Medulla oblongata (tissue), 1 donor: ENCODE measurements around the gene COPG1.

ENCODE experiments used
- DNase-seq: peaks from one replicate; pipeline ENCODE4 v3.0.0-alpha.2; 2015; ENCODE audit errors: extremely low spot score

Gene COPG1

DNA sequence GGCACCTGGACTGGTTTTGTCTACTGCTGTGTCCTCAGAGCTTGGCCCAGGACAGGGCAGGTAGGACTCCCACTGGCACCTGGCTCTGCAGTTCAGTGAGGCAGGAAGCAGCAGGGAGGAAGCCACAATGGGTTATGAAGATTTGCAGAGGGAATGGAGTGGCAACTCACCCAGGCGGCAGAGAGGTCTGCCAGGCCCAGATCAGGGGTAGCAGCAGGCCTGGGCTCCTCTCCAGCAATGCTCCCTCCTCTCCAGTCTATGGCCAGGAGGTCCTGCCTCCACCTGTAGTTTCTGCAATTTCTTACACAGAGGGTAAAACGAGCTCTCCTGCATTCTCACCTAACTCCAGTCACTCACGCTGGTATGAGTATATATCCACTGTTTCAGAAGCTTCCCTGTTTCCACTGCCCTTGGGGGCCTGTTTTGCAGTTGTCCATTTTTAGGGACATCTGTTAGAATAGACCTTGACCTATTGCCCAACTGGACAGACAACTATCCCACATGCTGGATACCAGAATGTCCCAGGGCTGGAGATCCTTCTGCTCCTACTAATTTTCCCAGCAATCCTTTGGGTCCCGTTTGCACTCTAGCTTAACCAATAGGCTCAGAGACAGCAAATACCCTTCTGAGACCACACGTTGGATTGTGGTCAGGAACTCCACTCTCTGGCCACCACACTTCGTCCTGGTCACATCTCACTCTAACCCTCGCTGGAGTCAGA is 64.4 kb downstream of the COPG1 start:
- DNase-seq: peak; percentile 18

DNA sequence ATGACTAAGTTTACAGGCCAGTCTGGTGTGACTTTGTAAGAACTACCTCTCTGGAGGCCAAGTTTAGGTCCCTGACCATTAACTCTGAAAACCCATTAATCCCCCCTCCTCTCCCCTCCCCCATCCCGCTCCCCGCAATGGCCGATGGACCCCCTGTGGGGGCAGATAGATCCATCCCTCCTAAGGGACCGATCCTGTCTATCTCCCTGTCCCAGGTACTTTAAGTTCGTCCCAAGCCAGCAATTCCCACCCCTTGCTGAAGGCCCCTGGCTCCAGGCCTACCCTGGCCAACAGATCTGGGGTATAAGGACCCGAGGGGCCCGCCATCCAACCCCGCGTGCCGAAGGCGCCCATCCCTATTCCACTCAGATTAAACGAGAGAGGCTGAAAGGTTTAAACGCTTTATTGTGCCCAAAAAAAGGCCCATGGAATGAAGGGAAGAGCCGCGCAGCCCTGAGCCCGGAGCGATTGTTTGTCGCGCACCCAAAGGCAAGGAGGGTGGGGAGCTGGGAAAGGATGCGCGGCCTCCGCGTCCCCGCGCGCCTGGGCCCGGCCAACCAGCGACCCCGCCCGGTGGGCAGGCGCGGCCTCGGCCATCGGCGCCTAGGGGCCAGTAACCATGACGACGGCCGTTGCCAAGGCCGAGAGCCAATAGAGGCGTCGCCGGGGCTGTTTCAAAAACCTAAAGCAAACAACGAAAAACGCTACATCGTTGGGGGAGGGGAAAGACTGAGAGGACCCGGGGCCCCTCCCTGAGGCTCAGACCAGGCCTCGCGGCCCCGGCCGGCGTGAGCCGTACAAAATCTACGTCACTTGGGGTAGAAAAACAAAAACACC is 65.2 kb downstream of the COPG1 start:
- DNase-seq: peak; percentile 89

DNA sequence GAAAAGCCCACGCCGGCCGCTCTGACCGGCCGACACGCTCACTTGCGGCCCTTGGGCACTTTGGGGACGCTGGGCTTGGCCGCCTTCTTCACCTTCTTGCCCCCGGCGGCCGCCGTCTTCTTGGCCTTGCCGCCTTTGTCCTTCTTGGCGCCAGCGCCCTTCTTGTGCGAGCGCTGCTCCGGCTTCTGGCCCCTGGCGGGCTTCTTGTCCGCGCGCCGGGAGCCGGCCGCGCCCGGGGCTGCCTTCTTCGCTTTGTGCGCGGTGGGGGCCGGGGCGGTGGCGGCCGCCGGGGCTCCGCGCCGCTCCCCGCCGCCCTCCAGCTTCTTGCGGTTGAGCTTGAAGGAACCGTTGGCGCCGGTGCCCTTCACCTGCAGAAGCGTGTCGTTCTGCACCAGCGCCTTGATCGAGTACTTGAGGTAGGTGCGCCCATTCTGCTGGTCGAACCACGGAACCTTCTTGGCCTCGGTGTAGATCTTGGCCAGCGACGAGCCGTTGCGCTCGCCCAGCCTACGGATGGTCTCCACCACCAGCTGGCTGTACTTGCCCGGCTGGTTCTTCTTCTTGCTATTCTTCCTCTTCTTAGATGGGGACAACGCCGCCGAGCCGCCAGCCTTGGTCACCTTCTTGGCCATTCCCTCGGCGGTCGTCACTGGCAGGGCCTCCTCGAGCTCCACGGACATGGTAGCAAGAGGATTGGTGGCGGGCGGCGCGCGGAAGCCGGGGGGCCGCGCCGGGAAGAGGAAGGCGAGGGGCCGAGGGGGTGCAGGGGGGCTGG is 66.0 kb downstream of the COPG1 start:
- no peak for DNase-seq

GRCh38 chr3:129315998-129316247 is 66.5 kb downstream of the COPG1 start:
- no peak for DNase-seq

DNA sequence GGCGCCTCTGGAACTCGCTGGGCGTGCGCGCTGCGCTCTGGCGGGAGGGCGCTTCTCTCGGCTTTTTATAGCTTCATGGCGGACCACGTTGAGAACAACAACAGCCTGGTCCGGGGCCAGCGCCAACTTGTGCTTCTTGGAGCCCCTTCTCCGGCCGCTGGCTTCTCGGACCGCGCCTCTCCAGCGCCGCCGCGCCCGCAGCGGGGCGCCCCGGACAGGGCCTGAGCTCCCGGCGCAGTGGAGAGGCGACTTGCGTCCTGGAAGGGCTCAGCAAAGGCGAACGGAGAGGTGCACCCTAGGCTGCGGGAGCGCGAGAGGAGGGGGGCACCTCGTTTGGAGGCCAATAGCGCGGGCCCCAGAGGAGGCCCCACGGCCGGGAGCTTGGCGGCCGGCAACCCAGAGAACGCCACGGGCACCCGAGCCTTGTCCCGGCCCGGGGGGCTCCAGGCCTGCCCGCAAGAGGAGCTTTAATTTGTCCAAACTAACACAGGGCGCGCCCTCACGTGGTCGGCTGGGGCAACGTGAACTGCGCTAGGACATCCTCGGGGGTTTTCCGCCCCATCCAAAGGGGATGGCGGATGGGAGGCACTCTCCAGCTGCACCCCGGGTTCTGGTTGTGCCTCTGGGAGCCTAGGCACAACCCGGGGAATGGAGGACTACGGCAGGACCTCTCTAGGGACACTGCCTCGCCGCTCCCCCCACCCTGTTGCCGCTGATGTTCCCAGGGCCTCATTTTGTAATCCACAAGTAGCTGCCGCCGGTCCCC is 67.0 kb downstream of the COPG1 start:
- peak; percentile 87 for DNase-seq

DNA sequence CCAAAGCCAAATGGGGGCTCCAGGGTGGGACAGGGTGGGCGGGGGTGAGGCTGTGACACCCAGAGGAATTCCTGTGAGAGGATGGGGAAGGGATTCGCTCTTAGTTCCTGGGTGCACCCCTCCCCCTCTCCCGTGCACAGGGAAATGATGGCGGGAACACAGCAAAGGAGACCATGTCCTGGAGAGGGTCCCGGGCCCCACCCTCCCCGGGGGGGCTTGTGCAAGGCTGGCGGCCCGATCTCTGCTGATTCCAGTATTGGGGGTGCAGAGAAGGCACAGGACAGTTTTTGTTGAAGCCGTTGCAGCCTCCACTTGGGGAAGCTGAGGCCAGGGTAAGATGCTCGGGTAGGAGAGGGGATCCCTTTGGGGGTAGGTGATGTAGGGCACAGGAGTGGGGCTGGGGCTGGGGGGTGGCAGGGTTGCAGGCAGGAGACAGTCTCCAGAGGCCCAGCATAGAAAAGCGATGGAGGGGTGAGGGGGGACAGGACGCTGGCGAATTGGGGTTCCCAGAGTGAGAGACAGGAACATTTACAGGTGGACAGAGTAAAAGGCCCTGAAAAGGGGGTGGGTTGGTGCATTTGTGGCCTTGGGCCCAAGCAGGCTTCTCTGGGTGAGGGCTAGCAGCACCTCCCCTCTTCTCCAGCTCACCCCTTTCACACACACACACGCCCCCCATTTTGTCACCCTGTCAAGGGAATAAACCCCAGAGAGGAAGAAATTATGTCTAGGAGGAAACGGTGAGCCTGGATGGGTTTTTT is 67.8 kb downstream of the COPG1 start:
- no peak for DNase-seq

- no peak for DNase-seq
These were observed 68.4 kb downstream of the COPG1 start for GRCh38 chr3:129317848-129318247.

DNA sequence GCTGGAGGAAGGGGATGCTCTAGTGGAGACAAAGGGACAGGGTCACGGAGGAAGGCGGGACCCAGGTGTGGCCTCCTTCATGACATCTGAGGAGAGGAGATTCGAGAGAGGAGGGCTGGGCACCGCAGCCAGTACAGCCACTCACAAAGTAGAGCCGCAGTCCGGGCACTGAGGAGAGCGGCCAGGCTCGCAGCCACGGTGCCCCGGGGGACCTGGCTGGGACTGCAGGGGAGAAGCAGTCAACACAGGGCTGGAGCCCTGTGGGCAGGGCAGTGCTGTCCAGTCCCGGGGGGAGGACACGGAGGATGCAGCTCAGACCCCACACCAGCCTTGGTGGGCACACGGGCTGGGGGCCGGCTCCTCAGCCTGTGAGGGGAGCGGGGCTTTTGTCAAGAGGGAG is 69.5 kb downstream of the COPG1 start:
- DNase-seq: no peak

GRCh38 chr3:129320261-129320660 is 70.9 kb downstream of the COPG1 start:
- no peak for DNase-seq

DNA sequence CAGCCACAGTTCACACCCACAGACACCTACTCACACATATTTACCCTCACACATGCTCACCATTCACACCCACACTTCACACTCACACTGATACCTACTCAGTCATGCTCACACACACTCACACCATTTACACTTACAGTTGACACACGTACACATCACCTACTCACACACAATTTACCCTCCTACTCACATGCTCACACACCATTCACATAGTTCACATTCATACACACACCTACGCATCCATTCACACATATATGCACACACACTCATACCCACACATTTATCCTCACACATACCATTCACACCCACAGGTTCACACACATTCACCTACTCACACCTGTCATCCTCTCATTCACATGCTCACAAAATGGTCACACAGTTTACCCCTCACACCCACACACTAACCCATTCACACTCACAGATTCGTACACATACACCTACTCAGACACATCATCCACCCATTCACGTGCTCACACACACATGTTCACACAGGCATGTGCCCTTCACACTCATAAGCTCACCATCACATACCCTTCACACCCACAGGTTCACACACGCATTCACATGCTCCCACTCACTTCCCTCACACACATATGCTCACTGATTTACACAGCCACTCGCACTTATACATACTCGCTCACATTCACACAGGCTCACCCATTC is 71.5 kb downstream of the COPG1 start:
- DNase-seq: no peak

DNA sequence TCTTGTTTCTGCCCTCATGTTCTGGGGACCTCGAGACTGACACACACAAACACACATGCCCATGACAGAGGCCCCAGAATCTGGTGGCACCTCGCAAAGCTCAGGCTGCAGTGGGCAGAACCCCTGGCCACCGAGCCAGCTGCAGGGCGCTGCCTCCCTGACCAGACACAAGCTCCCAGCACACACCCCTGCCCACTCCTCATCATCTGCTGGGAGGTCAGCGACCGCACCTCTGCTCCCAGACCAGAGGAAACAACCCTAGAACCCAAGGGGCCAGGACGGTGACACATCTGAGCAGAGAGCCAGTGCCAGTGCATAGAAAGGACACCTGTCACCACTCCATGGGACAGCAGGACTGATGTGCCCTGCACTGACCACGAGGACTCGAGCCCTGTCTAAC is 72.5 kb downstream of the COPG1 start:
- DNase-seq: no peak

- no peak for DNase-seq
These were observed 74.4 kb downstream of the COPG1 start for GRCh38 chr3:129323651-129324294.

DNA sequence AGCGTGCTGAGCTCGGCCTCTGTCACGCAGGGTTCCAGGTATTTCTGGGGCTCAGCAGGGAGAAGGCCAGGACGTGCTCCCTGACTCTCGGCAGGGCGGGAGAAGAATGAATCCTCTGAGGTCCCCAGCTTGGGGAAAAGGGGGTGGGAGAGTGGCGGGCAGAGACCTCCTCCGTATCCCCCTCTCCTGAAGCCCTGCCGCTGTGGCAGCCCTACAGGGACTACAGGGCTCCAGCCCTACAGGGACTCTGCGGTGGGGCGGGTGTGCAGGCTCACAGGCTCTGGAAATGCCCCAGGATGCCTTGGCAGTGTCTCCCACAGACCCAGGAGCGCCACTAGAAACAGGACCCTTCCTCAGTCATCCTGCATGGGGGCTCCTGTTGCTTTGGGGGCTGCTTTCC is 75.4 kb downstream of the COPG1 start:
- no peak for DNase-seq

DNA sequence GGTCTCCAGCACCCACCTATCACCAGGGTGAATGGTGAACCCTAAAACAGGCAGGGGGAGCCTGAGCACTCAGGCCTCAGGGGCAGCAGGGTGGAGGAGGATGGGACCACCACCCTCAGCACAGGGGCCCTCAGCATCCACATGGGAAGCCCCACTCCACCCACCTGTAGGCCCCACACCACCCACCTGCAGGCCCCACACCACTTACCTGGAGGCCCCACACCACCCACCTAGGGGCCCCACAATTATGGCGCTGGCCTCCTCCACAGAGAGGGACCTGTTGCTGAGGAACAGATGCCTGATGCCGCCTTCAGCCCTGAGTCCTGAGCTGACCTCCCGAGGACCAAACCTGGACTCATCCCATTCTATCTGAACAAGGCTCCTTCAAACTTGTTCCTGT is 76.0 kb downstream of the COPG1 start:
- no peak for DNase-seq

DNA sequence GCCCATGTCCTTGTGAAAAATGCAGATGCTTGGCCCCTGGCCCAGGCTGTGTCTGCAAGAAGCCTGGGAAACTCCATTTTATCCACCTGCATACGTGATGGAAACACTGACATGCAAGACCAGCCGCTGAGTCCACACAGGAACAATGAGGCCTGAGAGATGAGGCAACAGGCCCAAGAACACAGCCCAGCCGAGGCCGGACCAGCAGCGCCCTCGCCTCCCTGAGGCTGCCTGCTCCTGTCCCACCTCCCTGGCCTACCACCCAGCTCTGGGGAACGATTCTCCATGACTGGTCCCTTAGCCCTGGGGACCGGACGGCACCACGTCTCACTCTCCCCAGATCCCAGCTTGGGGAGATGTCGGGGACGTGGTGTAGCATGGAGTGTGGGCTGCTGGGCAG is 76.7 kb downstream of the COPG1 start:
- no peak for DNase-seq

- DNase-seq: no peak
These were observed 77.2 kb downstream of the COPG1 start for GRCh38 chr3:129326595-129326994.
